GM06990 (cell line): Measurements from ENCODE around the gene PLA2G6.

Experiments used
- DNase-seq: peaks from one replicate; pipeline ENCODE4 v3.0.0-alpha.2; 2011; ENCODE audit not compliant: insufficient read length; ENCODE audit errors: extremely low read depth
- H3K27me3 ChIP-seq: replicated peaks from 2 replicates; pipeline ENCODE4 v1.6.0; 2011; ENCODE audit warnings: low read length; ENCODE audit not compliant: control insufficient read depth, insufficient read depth
- H3K36me3 ChIP-seq: 2 replicates; pipeline ENCODE4 v1.5.1; 2011; ENCODE audit warnings: low read length; ENCODE audit not compliant: control insufficient read depth, insufficient read depth
- H3K4me3 ChIP-seq: replicated peaks from 2 replicates; pipeline ENCODE4 v1.5.1; 2011; ENCODE audit warnings: low read depth, mild to moderate bottlenecking, control low read depth, low read length
- TF ChIP-seq, protein P1 (sequence below): IDR thresholded peaks from 2 replicates; pipeline ENCODE4 v1.5.1; 2011; ENCODE audit warnings: low read length, control low read depth, mild to moderate bottlenecking, inconsistent platforms; ENCODE audit not compliant: insufficient read depth, poor library complexity, severe bottlenecking

The PLA2G6 gene

GRCh38 chr22:38214302-38215056 lies 32.8 kb upstream of the PLA2G6 start:
- Histone ChIP-seq H3K4me3 (peak overlapping the region; percentile 50), H3K36me3 (no peaks in the 10 kb centered on the region; the same call in 1 of the 2 replicates), H3K27me3 (no peaks in the 10 kb centered on the region)
- TF ChIP-seq, protein P1, sequence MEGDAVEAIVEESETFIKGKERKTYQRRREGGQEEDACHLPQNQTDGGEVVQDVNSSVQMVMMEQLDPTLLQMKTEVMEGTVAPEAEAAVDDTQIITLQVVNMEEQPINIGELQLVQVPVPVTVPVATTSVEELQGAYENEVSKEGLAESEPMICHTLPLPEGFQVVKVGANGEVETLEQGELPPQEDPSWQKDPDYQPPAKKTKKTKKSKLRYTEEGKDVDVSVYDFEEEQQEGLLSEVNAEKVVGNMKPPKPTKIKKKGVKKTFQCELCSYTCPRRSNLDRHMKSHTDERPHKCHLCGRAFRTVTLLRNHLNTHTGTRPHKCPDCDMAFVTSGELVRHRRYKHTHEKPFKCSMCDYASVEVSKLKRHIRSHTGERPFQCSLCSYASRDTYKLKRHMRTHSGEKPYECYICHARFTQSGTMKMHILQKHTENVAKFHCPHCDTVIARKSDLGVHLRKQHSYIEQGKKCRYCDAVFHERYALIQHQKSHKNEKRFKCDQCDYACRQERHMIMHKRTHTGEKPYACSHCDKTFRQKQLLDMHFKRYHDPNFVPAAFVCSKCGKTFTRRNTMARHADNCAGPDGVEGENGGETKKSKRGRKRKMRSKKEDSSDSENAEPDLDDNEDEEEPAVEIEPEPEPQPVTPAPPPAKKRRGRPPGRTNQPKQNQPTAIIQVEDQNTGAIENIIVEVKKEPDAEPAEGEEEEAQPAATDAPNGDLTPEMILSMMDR = peak; percentile 20
- DNase-seq = peak; percentile 83

DNA sequence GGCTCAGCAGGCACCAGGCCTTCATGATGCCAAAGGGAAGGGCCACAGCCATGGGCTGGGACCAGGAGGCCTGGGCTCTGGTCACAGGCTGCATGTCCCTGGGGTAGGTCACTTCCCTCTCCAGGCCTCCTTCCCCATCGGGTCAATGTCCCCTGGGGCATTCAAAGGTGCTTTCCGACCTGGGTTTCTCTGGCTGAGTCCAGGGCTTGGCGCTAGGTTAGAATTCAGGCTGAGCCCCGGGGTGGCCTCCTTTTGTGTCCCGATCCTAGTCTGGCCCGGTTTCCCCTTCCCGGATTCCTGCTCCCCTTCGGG lies 32.3 kb upstream of the PLA2G6 start:
- no peak for DNase-seq
- TF ChIP-seq, protein P1 = no peak
- H3K4me3 ChIP-seq = peak overlapping the region; percentile 50

GRCh38 chr22:38213319-38213989 lies 31.8 kb upstream of the PLA2G6 start:
- peak overlapping the region; percentile 50 for H3K4me3 ChIP-seq
- H3K27me3 ChIP-seq = no peaks in the 10 kb centered on the region
- DNase-seq = no peak
- TF ChIP-seq, protein P1 = no peak
- no peaks in the 10 kb centered on the region; the same call in 1 of the 2 replicates for H3K36me3 ChIP-seq

More for the DNA sequence above, 32.3 kb upstream of the PLA2G6 start:
- Histone ChIP-seq H3K36me3 (no peaks in the 10 kb centered on the region; the same call in 1 of the 2 replicates), H3K27me3 (no peaks in the 10 kb centered on the region)

GRCh38 chr22:38212442-38212841 lies 30.8 kb upstream of the PLA2G6 start:
- Histone ChIP-seq H3K36me3 (no peaks in the 10 kb centered on the region; the same call in 1 of the 2 replicates), H3K4me3 (no peak overlapping the region), H3K27me3 (no peaks in the 10 kb centered on the region)
- no peak for DNase-seq
- TF ChIP-seq, protein P1 = no peak

- H3K36me3 ChIP-seq = no peaks in the 10 kb centered on the region; the same call in 1 of the 2 replicates
- no peaks in the 10 kb centered on the region for H3K27me3 ChIP-seq
- DNase-seq = no peak
- no peak overlapping the region for H3K4me3 ChIP-seq
- TF ChIP-seq, protein P1 = no peak
These were observed 29.9 kb upstream of the PLA2G6 start for GRCh38 chr22:38211556-38211955.
